Ishikawa (cell line): ENCODE results near the gene RIPK4.

Experiments used
- CEBPB ChIP-seq: IDR thresholded peaks from 2 replicates; pipeline ENCODE4 v1.6.1; 2012
- CREB1 ChIP-seq: IDR thresholded peaks from 2 replicates; pipeline ENCODE4 v1.6.1; 2012; ENCODE audit warnings: low read depth
- EGR1 ChIP-seq: IDR thresholded peaks from 2 replicates; pipeline ENCODE4 v1.6.1; 2012
- EP300 ChIP-seq: IDR thresholded peaks from 2 replicates; pipeline ENCODE4 v1.6.1; 2012; ENCODE audit warnings: borderline replicate concordance
- FOXM1 ChIP-seq: IDR thresholded peaks from 2 replicates; pipeline ENCODE4 v1.6.1; 2012; ENCODE audit warnings: low read depth, borderline replicate concordance
- NFIC ChIP-seq: IDR thresholded peaks from 2 replicates; pipeline ENCODE4 v1.6.1; 2012
- RAD21 ChIP-seq: IDR thresholded peaks from 2 replicates; pipeline ENCODE4 v1.6.1; 2012; ENCODE audit warnings: low read depth
- TAF1 ChIP-seq: IDR thresholded peaks from 2 replicates; pipeline ENCODE4 v1.6.1; 2012; ENCODE audit warnings: low read depth, mild to moderate bottlenecking
- TCF12 ChIP-seq: IDR thresholded peaks from 2 replicates; pipeline ENCODE4 v1.6.1; 2012; ENCODE audit warnings: low read depth
- TEAD4 ChIP-seq: IDR thresholded peaks from 2 replicates; pipeline ENCODE4 v1.6.1; 2012
- YY1 ChIP-seq: IDR thresholded peaks from 2 replicates; pipeline ENCODE4 v1.6.1; 2012; ENCODE audit warnings: low read depth
- ZBTB7A ChIP-seq: IDR thresholded peaks from 2 replicates; pipeline ENCODE4 v1.6.1; 2012; ENCODE audit warnings: low read depth
- TF ChIP-seq, protein P1 (sequence below): IDR thresholded peaks from 2 replicates; pipeline ENCODE4 v1.6.1; 2012
- TF ChIP-seq, protein P2 (sequence below): IDR thresholded peaks from 2 replicates; pipeline ENCODE4 v1.6.1; 2012; ENCODE audit warnings: low read depth, mild to moderate bottlenecking
- TF ChIP-seq, protein P3 (sequence below): IDR thresholded peaks from 2 replicates; pipeline ENCODE4 v1.6.1; 2012

Gene RIPK4

DNA sequence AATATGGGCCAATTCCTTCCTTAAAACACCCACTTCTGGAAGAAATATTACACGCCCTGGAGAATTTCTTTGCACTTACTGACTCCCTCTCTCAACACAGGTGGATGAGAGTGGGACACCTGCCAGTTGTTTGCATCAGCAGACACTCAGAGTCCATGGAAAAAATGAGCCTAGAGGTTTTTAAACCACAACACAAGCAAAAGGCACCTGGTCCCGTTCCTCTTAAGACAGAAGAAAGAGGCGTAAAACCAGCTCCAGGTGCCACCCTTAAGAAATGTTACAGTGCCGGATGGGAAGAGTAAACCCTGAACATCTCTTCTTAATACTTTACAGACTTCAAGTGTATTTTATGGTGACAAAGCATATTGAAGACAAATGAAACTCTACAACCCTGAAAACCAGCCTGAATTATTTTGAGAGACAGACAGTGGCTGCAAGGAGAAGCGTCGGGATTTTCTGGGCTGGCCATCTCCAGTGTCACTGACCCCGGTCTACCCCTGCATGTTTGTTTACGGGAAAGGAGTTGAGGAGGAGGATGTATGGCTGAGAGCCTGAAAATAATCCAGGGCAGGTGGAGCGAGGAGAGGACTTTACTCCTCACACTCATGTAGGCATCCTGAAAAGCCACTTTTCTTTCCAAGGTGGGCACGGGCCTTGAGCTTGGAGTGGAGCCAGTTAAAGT lies 7.8 kb upstream of the RIPK4 start:
- no peak for TF ChIP-seq FOXM1
- TF ChIP-seq TCF12: no peak
- no peak for TF ChIP-seq RAD21
- TF ChIP-seq ZBTB7A: no peak

DNA sequence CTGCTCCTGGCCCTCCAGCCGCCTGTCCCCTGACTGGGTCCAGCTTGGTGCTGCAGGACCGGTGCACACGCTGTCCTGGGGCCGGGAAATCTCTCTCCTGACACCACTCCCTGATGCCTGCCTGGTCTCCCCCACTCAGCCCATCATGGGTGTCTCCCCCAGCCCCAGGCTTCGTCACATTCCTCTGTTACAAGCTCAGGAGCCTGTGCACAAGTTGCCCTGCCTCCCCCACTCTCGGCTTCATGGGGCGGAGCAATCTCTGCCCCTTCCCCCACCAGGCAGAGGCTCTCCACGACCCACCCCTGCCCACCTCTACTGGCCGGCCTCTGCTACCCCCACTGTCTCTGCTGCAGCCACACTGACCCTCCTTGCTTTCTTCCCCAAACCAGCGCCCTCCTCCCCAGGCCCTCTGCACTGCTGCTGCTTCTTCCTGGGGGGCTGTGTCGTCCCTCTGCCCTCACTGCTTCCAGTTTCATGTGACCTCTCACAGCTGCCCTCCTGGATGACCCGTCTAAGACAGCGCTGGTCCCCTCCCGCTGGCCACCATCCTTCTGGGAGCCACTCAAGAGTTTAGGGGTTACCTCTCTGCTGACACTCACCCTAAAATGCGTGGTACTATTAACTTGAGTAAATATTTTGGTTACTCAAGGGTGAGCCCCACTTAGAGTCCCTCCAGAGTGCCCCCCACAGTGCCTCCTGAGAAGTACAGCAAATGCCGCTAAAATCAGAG lies 5.7 kb upstream of the RIPK4 start:
- TF ChIP-seq NFIC (no peak), YY1 (no peak), EGR1 (no peak), TCF12 (no peak), TEAD4 (no peak), CEBPB (no peak), EP300 (no peak), ZBTB7A (no peak)
- TF ChIP-seq, protein P1, sequence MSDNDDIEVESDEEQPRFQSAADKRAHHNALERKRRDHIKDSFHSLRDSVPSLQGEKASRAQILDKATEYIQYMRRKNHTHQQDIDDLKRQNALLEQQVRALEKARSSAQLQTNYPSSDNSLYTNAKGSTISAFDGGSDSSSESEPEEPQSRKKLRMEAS: no peak
- TF ChIP-seq, protein P2, sequence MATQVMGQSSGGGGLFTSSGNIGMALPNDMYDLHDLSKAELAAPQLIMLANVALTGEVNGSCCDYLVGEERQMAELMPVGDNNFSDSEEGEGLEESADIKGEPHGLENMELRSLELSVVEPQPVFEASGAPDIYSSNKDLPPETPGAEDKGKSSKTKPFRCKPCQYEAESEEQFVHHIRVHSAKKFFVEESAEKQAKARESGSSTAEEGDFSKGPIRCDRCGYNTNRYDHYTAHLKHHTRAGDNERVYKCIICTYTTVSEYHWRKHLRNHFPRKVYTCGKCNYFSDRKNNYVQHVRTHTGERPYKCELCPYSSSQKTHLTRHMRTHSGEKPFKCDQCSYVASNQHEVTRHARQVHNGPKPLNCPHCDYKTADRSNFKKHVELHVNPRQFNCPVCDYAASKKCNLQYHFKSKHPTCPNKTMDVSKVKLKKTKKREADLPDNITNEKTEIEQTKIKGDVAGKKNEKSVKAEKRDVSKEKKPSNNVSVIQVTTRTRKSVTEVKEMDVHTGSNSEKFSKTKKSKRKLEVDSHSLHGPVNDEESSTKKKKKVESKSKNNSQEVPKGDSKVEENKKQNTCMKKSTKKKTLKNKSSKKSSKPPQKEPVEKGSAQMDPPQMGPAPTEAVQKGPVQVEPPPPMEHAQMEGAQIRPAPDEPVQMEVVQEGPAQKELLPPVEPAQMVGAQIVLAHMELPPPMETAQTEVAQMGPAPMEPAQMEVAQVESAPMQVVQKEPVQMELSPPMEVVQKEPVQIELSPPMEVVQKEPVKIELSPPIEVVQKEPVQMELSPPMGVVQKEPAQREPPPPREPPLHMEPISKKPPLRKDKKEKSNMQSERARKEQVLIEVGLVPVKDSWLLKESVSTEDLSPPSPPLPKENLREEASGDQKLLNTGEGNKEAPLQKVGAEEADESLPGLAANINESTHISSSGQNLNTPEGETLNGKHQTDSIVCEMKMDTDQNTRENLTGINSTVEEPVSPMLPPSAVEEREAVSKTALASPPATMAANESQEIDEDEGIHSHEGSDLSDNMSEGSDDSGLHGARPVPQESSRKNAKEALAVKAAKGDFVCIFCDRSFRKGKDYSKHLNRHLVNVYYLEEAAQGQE: no peak
- TF ChIP-seq, protein P3, sequence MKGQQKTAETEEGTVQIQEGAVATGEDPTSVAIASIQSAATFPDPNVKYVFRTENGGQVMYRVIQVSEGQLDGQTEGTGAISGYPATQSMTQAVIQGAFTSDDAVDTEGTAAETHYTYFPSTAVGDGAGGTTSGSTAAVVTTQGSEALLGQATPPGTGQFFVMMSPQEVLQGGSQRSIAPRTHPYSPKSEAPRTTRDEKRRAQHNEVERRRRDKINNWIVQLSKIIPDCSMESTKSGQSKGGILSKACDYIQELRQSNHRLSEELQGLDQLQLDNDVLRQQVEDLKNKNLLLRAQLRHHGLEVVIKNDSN: no peak

DNA sequence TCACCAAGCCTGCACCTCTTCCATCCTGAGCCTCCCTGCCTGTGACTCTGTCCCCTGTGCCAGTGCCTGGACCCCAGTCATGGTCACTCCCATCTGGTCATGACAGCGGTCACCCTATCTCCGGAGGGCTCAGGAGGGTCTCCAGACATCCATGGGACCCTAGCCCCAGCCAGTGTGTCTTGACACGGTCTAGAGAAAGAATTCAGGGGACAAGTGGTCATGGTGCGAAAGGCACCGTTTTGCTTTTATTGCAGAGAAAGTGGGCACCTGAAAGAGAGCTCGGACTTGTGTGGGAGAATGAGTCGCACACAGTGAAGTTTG lies 4.7 kb upstream of the RIPK4 start:
- TF ChIP-seq EGR1 (no peak), TAF1 (no peak), ZBTB7A (no peak), EP300 (no peak), FOXM1 (no peak), TCF12 (no peak), NFIC (no peak), YY1 (no peak), RAD21 (no peak), TEAD4 (no peak), CREB1 (no peak), CEBPB (no peak)
- TF ChIP-seq, protein P3: no peak
- TF ChIP-seq, protein P1: no peak
- TF ChIP-seq, protein P2: no peak

DNA sequence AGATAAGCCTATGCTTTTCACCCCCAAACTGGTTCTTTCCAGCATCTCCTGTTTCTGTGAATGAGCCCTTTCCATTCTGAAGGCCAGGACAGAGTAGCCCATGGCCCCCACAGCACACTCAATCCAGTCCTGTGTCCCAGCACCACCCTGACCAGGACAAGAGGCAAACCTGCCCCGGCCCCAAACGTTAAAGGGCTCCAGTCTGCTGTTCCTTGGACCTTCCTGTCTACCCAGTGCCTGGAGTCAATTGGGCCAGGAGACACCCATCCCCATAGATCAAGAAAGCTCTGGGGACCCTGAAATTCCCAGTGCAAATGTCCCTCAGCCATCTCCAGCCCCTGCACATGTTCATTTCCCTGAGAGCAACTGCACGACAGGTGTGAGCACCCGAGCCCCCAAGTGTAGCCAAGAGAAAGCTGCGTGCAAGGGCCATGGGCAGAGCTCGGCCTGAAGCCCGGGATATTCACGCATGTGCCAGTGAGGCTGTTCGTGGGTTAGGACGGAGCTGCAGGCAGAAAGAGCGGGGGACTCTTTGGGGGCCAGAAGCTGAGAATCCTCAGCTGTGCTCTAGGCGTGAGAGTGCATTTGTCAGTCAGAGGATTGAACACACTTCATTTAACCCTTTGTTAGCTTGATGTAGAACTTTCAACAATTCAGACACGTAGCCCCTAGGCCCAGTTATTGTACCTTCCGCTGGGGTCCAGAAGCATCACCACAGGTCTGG lies 4.2 kb upstream of the RIPK4 start:
- TF ChIP-seq YY1 (no peak), TEAD4 (no peak), TAF1 (no peak)

DNA sequence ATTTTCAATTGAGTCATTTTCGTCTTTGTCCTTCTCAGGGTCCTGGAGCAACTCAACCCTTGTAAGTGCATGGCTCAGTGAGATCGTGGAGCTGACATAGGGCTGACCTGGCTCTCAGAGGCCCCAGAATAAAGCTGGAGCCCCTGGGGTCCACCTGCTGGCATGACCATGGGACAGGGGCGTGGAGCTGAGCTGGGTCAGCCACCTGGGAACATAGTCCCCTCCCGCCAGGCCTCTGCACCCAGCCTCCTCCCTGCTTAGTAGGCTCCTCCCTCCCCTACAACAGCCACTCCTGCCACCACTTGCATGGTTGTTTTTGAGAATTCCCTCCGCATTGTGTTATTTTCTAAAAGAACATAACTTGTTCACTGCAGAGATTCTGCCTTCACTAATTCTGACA lies 3.1 kb upstream of the RIPK4 start:
- TF ChIP-seq ZBTB7A (no peak), TCF12 (no peak), EP300 (no peak), CREB1 (no peak), RAD21 (no peak), YY1 (no peak), EGR1 (no peak), TEAD4 (no peak), NFIC (no peak), FOXM1 (no peak)
- TF ChIP-seq, protein P2: no peak
- TF ChIP-seq, protein P1: no peak
- TF ChIP-seq, protein P3: no peak
